22Rv1 (cell line): ENCODE data around the gene ZNF215.

ENCODE experiments used
- H3K27ac ChIP-seq: fragments of 450-650 bp; 2 replicates; pipeline ENCODE4 v1.5.1; 2017
- ZFX ChIP-seq: fragments of 450-650 bp; IDR thresholded peaks from 2 replicates; pipeline ENCODE4 v1.6.1; 2017; ENCODE audit warnings: antibody characterized with exemption, borderline replicate concordance
- TF ChIP-seq, protein P1 (sequence below): fragments of 450-650 bp; IDR thresholded peaks from 2 replicates; pipeline ENCODE4 v1.5.1; 2017; ENCODE audit warnings: mild to moderate bottlenecking

Gene ZNF215

DNA sequence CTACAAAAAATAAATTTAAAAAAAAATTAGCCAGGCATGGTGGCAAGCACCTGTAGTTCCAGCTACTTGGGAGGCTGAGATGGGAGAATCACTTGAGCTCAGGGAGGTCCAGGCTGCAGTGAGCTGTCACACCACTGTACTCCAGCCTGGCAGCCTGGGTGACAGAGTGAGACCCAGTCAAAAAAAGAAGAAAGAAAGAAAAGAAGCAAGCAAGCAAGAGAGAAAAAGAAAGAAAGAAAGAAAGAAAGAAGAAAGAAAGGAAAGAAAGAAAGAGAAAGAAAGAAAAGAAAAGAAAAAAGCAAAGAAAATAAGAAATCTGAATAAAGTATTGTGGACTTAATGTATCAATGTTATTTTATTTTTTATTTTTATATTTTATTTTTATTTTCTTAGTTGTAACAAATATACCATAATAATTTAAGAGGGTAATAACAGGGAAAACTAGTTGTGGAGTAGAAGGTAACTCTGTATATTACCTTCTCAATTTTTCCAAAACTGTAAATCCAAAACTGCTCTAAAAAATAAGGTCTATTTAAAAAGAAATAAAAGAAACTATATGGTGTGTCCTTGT is 1.1 kb upstream of the ZNF215 start:
- TF ChIP-seq ZFX, result no peak
- TF ChIP-seq, protein P1, sequence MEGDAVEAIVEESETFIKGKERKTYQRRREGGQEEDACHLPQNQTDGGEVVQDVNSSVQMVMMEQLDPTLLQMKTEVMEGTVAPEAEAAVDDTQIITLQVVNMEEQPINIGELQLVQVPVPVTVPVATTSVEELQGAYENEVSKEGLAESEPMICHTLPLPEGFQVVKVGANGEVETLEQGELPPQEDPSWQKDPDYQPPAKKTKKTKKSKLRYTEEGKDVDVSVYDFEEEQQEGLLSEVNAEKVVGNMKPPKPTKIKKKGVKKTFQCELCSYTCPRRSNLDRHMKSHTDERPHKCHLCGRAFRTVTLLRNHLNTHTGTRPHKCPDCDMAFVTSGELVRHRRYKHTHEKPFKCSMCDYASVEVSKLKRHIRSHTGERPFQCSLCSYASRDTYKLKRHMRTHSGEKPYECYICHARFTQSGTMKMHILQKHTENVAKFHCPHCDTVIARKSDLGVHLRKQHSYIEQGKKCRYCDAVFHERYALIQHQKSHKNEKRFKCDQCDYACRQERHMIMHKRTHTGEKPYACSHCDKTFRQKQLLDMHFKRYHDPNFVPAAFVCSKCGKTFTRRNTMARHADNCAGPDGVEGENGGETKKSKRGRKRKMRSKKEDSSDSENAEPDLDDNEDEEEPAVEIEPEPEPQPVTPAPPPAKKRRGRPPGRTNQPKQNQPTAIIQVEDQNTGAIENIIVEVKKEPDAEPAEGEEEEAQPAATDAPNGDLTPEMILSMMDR, result no peak
- peak overlapping the region; percentile 87 for H3K27ac ChIP-seq

DNA sequence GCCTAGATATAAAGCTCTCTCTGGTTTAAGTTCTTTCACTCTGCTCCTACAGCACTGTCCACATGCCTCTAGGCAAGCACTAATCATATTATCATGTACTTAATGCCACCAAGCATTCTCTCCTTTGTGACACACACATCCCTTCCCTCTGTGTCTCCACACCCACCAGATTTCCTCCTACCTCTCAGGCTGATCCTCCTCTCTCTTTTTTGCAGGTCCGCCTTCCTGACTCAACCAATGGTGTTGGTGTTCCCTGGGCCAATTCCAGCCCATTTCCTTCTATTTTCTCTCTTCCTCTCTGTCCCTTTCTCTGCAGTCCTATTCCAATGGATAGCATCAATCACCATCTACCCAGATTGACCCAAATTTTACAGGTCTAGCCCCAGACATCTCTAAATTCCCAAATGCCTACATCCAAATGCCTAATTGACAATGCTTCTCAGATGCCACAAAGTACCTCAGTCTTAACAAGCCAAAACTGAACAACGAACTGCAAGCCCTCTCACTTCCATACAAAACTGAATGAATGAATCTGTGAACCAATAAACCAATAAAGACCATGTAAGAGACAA is 504 bp upstream of the ZNF215 start:
- peak overlapping the region; percentile 87 for H3K27ac ChIP-seq
- TF ChIP-seq, protein P1, result no peak
- no peak for TF ChIP-seq ZFX

DNA sequence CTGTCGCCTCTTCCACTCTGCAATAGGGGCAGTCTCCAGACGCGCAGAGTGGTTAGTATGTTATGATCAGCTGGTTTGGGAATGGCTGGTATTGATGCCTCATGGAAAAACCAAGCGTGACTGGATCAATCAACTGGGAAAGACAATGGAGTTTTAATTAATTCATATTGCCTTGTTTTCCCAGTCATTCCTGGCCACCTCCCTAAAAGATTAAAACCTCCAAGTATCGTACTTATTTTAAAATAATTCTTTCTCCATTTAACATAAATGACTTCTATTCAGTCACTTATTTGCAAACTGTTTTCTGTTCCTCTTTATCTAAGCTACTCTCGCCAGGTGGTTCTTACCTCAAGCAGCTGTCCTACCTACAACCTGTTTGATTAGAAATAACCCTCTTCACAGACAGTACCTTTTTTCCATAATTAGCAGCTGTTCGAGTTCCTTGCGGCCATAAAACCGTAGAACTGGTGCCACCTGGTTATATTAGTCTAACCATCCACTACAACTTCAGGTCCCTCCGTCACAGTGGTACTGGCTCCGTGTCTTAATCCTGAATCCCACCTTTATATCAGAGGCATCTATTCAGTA is 898 bp downstream of the ZNF215 start:
- peak overlapping the region; percentile 87 for H3K27ac ChIP-seq
- TF ChIP-seq, protein P1, result no peak
- TF ChIP-seq ZFX, result no peak

DNA sequence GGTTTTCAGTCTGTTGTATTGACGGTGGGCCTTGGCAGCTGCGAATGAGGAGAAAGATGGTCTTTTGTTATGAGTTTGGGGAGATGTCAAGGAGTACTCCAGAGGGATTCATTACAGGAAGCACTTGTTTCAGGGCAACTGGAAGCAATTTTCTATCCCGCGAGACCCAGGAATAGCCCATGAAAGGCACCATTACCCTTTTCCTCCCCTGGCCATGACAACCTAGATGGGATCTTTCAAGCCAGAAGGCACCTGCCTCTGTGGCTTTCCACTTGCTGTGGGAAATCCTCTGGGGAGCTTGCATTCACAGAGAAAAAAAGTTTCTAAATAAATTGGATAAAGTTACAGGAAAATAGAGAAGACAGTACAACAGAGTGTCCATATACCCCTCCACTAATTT is 2.7 kb downstream of the ZNF215 start:
- no peak overlapping the region for H3K27ac ChIP-seq
- TF ChIP-seq, protein P1, result no peak
- TF ChIP-seq ZFX, result no peak

DNA sequence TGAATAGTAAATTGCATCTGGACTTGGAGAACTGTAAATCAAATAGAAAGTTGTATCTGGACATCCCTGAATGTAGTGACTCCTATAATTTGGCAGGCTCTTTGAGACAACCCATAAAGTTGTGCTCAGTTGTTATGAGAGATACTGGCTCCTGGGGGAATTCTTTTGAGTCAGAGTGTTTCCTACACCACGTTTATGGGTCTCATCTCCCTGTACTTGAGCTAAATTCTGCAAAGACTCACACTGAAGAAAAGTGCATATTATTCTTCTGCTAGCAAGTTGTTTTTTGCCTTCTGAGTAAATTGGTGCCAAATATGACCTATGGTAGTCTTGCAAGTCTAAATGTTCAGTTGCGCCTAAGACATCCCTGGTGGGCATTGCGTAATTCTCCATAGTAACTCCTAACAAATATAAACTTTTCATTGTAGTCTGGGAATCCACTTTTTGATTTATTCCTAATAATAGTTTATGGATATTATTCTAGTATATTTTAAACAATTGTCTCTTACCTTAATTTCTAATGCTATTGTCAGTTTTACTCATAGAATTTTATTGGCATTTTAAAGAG is 5.0 kb downstream of the ZNF215 start:
- no peak overlapping the region for H3K27ac ChIP-seq
- TF ChIP-seq, protein P1, result no peak
- TF ChIP-seq ZFX, result no peak

DNA sequence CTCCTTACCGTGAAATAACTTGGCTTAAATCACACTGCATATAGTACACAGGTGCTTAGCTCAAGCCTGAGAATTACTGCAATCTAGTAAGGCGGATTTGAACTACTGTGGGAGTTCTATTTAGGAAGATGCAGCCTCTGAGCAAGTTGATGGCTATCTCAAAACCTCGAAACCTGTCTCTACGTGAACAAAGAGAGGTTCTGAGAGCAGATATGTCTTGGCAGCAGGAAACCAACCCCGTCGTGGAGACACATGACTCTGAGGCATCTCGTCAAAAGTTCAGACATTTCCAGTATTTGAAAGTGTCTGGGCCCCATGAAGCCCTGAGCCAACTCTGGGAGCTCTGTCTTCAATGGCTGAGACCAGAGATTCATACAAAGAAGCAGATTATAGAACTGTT is 5.9 kb downstream of the ZNF215 start:
- TF ChIP-seq, protein P1, result no peak
- TF ChIP-seq ZFX, result no peak
- H3K27ac ChIP-seq, result no peak overlapping the region

DNA sequence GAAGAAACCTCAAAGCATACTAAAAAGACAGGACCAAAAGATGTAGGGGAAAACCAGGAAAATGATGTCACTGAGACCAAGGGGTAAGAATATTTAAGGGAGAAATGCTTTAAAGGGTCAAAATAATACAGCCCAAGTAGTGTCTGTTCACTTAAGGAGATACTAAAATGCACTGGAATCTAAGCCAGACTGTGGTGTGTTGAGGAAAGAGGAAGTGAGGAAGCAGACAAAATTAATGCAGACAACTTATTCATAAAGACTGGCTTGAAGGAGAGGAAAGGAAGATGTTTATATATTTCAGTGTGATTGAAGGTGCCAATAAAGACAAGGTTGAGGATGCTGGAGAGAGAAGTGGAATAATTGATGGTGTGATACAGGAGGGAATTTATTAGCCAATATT is 15.7 kb downstream of the ZNF215 start:
- TF ChIP-seq, protein P1, result no peak
- TF ChIP-seq ZFX, result no peak
- H3K27ac ChIP-seq, result no peak overlapping the region
